Ishikawa (cell line): ENCODE data around the gene AKIP1.

Experiments used
- CREB1 ChIP-seq: IDR thresholded peaks from 2 replicates; pipeline ENCODE4 v1.6.1; 2012; ENCODE audit warnings: low read depth
- EGR1 ChIP-seq: IDR thresholded peaks from 2 replicates; pipeline ENCODE4 v1.6.1; 2012
- EP300 ChIP-seq: IDR thresholded peaks from 2 replicates; pipeline ENCODE4 v1.6.1; 2012; ENCODE audit warnings: borderline replicate concordance
- MAX ChIP-seq: IDR thresholded peaks from 2 replicates; pipeline ENCODE4 v1.6.1; 2012
- TAF1 ChIP-seq: IDR thresholded peaks from 2 replicates; pipeline ENCODE4 v1.6.1; 2012; ENCODE audit warnings: low read depth, mild to moderate bottlenecking
- USF1 ChIP-seq: IDR thresholded peaks from 2 replicates; pipeline ENCODE4 v1.6.1; 2012
- TF ChIP-seq, protein P1 (sequence below): IDR thresholded peaks from 2 replicates; pipeline ENCODE4 v1.6.1; 2012; ENCODE audit warnings: low read depth, mild to moderate bottlenecking

DNA sequence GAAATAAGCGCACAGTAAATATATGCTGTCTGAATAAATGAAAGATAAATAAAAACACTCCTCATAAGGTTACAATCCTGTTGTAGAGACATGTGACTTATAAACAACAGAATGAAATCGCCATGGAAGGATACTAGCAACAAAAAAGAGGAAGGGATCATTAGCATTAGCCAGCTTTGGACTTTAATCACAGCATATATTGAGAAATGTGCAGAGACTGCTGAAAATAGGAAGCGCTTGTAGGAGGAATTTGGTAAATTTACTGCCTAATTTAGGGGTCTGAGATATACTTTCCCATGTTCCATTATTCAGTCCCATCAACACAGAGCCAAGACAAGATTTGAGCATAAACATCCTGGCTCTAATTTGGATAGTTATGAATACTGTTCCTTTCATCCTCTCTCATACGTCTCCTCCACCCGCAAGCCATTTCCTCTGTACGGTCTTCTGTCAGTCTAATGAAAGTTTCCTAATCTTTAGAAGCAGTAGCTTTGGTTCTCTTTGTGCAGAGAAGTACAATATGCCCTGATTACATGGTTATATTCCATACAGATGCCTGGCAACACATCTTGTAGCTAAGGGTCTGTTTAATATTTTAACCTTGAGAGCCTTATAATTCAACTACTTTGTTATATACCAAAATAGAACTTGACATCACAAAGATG is 37.1 kb upstream of the AKIP1 start:
- no peak for TF ChIP-seq EGR1
- TF ChIP-seq, protein P1, sequence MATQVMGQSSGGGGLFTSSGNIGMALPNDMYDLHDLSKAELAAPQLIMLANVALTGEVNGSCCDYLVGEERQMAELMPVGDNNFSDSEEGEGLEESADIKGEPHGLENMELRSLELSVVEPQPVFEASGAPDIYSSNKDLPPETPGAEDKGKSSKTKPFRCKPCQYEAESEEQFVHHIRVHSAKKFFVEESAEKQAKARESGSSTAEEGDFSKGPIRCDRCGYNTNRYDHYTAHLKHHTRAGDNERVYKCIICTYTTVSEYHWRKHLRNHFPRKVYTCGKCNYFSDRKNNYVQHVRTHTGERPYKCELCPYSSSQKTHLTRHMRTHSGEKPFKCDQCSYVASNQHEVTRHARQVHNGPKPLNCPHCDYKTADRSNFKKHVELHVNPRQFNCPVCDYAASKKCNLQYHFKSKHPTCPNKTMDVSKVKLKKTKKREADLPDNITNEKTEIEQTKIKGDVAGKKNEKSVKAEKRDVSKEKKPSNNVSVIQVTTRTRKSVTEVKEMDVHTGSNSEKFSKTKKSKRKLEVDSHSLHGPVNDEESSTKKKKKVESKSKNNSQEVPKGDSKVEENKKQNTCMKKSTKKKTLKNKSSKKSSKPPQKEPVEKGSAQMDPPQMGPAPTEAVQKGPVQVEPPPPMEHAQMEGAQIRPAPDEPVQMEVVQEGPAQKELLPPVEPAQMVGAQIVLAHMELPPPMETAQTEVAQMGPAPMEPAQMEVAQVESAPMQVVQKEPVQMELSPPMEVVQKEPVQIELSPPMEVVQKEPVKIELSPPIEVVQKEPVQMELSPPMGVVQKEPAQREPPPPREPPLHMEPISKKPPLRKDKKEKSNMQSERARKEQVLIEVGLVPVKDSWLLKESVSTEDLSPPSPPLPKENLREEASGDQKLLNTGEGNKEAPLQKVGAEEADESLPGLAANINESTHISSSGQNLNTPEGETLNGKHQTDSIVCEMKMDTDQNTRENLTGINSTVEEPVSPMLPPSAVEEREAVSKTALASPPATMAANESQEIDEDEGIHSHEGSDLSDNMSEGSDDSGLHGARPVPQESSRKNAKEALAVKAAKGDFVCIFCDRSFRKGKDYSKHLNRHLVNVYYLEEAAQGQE = no peak
- no peak for TF ChIP-seq EP300
- no peak for TF ChIP-seq CREB1
- TF ChIP-seq USF1 = no peak
- TF ChIP-seq MAX = no peak
- TF ChIP-seq TAF1 = no peak
